NAMALWA (cell line): ENCODE measurements around the gene MICAL2.

Experiments
- DNase-seq: peaks from one replicate; pipeline ENCODE4 v3.0.0-alpha.2; 2015; ENCODE audit warnings: low spot score

The MICAL2 gene

GRCh38 chr11:12209096-12209495 lies 98.7 kb downstream of the MICAL2 start:
- DNase-seq, result no peak

DNA sequence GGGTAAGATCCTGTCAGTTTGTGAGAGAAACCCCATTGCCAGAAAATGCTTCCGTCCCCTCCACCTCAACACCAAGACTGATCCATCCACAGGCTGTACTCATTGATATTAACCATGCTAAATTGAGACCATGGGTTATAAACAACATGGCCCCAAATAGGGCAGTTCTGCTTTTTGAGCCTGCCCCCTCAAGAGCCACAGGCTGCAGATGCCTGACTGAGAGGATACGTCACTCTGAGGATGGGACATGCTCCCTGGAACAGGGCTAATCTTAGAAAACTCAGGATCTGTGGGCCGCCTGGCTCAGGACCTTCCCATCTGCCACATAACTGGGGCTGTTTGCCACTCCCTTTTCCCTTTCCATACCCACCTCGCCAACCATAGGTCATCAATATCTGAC lies 99.8 kb downstream of the MICAL2 start:
- no peak for DNase-seq

DNA sequence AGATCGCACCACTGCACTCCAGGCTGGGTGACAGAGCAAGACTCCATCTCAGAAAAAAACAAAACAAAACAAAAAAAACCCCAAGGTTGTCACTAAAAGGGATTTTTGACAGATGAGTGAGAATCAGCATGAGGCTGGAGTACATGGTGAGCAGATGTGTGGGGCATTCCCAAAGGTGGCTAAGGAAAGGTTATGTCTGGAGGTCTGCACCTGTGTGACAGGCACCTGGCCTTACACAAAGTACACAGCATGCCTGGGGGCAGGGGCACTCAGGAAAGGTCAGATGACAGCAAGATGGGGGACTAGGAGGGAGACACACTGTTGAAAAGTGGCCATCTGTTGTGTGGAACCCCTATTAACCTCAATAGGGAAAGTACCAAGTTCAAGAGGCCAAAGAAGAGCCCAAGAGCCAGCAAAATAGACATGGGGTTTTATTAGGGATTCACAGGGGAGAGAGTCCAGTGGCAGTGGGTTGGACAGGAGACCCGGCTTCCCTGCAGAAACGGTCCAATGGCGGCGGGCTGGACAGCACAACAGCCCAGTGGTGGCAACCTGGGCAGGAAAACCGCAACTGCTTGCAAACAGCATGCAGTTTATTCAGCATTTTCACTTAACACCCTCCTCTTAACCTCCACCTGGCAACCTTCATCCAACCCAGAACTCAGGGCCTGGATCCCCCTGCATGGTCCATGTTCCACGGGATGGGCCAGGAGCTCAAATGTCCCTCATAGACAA lies 101.1 kb downstream of the MICAL2 start:
- no peak for DNase-seq

DNA sequence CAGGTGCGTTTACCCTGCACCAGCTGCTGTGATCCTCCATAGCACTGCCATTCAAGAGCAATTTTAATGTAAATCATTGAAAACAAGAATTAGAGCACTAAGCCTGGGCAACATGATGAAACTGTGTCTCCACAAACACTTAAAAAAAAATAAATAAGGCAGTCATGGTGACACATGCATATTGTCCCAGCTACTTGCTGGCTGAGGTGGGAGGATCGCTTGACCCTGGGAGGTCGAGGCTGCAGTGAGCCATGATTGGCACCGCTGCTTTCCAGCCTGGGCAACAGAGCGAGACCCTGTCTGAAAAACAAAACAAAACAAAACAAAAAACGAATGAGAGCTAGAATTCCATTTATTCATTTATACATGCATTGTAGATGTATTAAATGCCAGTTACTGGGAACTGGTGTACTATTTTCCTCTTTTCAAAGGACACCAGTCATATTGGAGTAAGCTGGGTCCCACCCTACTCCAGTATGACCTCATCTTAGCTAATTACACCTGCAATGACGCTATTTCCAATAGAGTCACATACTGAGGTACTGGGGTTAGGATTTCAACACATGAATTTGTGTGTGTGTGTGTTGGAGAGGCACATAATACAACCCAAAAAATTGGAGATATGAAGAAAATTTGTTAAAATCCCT lies 101.9 kb downstream of the MICAL2 start:
- no peak for DNase-seq

GRCh38 chr11:12212821-12213185 lies 102.4 kb downstream of the MICAL2 start:
- no peak for DNase-seq

GRCh38 chr11:12213883-12214282 lies 103.5 kb downstream of the MICAL2 start:
- no peak for DNase-seq

- DNase-seq, result no peak
Measured at GRCh38 chr11:12214751-12215150, 104.4 kb downstream of the MICAL2 start.

- DNase-seq, result peak; percentile 2
Measured at GRCh38 chr11:12215181-12215593, 104.8 kb downstream of the MICAL2 start.

DNA sequence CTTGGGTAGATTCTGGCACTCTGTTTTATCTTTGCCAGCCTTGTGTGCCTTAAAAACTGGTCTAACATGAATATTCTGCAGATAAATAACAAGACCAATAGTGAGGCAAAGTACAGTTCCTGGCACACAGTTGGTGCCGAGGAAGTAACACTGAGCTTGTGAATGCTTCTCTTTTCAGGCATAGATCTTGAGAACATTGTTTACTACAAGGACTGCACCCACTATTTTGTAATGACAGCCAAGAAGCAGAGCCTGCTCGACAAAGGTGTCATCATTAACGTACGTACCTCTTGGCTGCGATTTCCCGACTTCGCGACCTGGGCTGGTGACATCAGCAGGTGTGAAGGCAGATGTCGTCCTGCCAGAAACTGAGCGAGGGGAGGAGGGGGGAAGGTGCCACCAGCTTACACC lies 105.7 kb downstream of the MICAL2 start:
- no peak for DNase-seq

- no peak for DNase-seq
Measured at GRCh38 chr11:12216671-12217374, 106.4 kb downstream of the MICAL2 start.

DNA sequence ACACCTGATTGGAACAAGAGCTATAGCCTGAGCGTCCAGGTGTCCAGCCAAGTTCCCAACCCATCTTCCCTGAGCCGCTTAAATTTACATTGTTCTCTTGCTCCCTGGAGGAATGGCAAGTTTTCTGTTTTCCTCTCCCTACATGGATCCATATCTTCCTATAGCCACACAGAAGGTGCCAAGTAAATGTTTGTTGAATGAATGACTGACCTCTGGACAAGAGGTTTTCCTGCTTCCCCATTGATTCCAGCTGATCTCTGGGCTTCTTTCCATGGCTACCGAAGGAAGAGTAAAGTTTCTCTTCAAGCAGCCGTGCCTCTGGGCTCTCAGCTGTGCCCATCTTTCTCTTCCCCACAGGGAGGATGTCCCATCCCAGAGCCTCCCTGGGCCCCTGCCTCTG lies 107.5 kb downstream of the MICAL2 start:
- no peak for DNase-seq

DNA sequence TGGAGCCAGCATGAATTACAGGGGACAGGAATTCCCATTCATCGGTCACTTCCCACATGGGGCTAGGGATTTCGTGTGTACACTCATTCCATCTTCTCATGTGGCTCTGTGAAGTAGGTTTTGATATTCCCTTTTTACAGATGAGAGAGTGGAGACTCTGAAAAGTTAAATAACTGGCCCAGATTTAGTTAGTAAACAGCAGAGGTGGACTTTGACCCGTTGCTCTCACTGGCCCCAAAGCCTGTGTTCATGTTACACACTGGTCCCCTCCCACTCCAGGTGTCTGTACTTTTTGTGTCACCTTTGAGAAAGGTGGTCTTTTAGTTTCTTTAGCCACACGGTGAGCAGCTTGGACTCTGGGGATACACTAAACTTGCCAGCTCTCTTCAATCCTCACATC lies 108.5 kb downstream of the MICAL2 start:
- no peak for DNase-seq

GRCh38 chr11:12219757-12220156 lies 109.4 kb downstream of the MICAL2 start:
- no peak for DNase-seq

GRCh38 chr11:12220305-12220704 lies 109.9 kb downstream of the MICAL2 start:
- DNase-seq, result no peak

DNA sequence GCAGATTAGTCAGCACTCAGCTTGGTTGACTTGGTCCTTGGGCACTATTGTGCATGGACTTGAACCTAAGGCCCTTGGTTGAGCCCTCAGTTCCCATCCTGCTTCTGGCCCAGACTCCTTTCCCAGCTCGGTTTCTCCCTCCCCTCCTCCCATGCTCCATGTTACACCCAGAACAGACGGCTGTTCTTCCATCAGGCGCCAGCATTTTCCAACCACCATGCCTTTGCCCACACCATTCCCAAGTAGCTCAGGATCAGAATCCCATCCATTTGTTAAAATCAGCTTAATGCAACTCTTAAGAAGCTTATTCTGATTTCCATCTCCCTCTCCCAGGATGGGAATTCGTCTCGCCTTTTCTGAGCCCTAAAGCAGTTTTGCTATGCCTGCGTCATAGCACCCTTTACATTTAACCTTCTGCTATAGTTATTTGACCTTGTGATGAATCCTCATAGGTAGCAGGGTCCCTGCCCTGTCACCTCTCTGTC lies 110.7 kb downstream of the MICAL2 start:
- no peak for DNase-seq

GRCh38 chr11:12222055-12222792 lies 111.8 kb downstream of the MICAL2 start:
- DNase-seq, result no peak

- no peak for DNase-seq
Measured at GRCh38 chr11:12223771-12224536, 113.6 kb downstream of the MICAL2 start.

DNA sequence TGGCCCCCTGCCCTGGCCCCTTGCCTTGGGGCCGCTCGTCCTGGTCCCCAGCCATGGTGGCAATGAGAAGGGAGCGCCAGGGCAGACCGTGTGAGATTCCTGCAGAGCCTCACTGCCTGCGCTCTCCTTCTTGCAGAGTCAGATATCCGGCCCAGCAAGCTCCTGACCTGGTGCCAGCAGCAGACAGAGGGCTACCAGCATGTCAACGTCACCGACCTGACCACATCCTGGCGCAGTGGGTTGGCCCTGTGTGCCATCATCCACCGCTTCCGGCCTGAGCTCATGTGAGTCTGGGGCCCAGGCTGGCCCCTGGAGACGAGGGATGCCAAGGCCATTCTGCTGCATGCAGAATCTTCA lies 114.1 kb downstream of the MICAL2 start:
- no peak for DNase-seq

DNA sequence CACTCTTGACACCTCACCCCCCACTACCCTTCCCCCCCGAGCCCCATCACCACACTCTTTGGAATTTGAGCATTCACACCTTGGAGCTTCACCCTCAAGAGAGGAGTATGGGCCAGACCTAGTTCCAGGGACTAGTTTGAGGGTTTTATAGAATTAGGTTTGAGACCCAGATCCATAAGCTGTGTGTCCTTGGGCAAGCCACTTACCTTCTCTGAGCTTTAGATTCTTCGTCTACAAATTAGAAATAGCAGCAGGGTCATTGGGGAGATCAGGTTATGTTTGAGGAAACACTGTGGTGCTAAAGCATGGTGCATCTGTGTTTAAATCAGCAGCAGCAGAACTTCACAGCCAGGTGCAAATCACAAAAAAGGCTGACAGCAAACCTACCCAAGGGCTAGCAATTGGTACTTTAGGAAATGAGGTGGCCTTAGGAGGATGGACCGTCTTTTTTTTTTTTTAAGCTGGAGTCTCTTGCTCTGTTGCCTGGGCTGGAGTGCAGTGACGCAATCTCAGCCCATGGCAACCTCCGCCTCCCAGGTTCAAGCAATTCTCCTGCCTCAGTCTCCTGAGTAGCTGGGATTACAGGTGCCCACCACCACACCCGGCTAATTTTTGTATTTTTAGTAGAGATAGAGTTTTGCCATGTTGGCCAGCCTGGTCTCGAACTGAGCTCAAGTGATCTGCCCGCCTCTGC lies 114.8 kb downstream of the MICAL2 start:
- DNase-seq, result no peak

GRCh38 chr11:12226093-12226492 lies 115.7 kb downstream of the MICAL2 start:
- DNase-seq, result no peak
